Fibroblast of pulmonary artery (primary cell): ENCODE data around the gene RNF152.

Experiments used
- DNase-seq: peaks from one replicate; pipeline ENCODE4 v3.0.0-alpha.2; 2010; ENCODE audit warnings: low read depth
- H3K4me3 ChIP-seq: replicated peaks from 2 replicates; pipeline ENCODE4 v1.5.1; 2011; ENCODE audit warnings: low read depth, mild to moderate bottlenecking, control low read depth, low read length, moderate library complexity
- TF ChIP-seq, protein P1 (sequence below): IDR thresholded peaks from 2 replicates; pipeline ENCODE4 v1.5.1; 2011; ENCODE audit warnings: mild to moderate bottlenecking, control low read depth, low read length, inconsistent platforms; ENCODE audit errors: missing control alignments

RNF152 gene

GRCh38 chr18:61889541-61889940 is 3.3 kb downstream of the RNF152 start:
- H3K4me3 ChIP-seq: no peak overlapping the region
- TF ChIP-seq, protein P1, sequence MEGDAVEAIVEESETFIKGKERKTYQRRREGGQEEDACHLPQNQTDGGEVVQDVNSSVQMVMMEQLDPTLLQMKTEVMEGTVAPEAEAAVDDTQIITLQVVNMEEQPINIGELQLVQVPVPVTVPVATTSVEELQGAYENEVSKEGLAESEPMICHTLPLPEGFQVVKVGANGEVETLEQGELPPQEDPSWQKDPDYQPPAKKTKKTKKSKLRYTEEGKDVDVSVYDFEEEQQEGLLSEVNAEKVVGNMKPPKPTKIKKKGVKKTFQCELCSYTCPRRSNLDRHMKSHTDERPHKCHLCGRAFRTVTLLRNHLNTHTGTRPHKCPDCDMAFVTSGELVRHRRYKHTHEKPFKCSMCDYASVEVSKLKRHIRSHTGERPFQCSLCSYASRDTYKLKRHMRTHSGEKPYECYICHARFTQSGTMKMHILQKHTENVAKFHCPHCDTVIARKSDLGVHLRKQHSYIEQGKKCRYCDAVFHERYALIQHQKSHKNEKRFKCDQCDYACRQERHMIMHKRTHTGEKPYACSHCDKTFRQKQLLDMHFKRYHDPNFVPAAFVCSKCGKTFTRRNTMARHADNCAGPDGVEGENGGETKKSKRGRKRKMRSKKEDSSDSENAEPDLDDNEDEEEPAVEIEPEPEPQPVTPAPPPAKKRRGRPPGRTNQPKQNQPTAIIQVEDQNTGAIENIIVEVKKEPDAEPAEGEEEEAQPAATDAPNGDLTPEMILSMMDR: no peak
- no peak for DNase-seq

DNA sequence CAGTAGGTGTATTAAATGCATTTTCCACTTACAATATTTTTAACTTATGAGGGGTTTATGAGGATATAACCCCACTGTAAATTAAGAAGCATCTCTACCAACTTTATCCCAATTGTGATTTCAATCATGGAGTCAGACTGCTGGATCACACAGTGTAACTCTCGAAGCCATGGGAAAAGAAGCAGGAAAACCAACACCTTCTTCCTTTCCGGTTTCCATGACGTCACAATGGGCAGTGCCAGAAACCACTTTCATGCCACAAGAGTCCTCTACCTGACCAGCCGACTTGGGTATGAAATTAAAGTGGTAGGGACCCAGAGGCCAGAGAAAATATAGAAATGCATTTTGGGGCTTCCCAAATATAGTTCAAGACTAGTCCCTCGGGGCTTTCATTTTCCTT is 4.2 kb downstream of the RNF152 start:
- no peak overlapping the region for H3K4me3 ChIP-seq
- TF ChIP-seq, protein P1: no peak
- no peak for DNase-seq

DNA sequence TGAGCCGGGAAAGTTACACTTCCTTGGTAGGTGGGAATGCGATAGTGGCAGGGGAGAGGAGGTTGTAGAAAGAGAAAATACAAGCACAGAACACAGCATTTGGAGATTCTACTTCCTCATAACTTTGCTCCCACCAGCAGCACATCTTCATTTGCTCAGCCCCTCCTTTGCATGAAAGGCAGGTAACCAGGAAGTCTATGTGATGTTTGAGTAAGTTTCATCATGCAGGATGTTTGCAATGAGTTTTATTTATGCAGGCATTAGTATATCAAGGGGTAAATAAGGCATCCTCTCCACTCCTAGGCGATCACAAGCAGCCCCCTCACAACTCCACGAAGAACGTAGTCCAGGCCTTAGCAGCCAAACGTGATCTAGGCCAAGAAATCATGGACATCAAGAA is 5.0 kb downstream of the RNF152 start:
- no peak for DNase-seq
- H3K4me3 ChIP-seq: no peak overlapping the region

DNA sequence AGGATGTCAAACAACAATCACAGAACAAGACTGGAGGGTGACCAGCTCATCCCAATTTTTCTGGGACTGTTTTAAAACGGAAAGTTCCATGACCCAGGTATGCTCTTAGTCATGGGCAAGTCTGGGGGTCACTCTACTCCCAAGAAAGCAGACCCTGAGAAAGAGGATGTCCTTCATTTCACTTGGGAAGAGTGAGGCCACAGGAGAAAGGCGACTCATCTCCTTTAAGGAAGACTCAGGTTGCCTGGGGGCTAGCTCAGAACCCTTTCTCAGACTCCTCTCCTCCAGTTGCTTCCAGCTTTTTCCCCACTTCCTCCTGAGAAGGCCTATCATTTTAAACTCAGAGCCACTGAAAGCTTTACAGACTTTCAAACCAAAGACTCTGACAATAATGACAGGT is 9.3 kb downstream of the RNF152 start:
- no peak for DNase-seq
- no peak overlapping the region for H3K4me3 ChIP-seq
- TF ChIP-seq, protein P1: no peak

More for the DNA sequence above, 5.0 kb downstream of the RNF152 start:
- TF ChIP-seq, protein P1: no peak

DNA sequence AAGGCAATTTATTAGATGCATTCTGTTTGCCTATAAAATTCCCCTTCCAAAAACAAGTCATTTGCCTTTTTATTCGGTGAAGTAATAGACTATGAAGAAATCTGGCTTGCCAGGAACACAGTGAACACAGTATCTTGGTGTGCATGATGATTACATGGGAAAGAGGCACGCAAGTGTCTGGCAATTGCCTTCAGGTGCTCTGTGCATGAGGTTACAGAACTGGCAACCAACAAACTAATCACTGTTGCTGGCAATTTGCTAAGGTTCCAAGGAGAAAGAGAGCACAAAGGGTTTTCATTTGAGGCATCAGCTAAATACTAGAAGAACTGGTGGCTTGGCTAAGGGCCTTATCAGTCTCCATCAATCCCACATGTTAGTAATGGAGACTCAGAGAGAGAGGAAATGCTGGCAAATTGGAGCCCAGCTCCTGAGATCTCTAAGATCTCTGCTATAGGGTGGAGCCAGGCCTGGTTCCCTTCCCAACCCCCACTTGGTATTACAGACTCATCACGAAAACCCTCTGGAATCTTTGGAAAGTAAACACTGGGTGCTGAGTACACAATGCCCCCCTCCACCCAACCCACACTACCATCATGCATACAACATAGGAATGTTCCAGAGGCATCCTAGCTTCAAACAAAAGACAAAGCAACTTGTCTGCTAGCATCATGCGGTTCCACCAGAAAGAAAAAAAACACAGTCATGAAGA is 10.4 kb downstream of the RNF152 start:
- TF ChIP-seq, protein P1: no peak
- DNase-seq: no peak
- no peak overlapping the region for H3K4me3 ChIP-seq

DNA sequence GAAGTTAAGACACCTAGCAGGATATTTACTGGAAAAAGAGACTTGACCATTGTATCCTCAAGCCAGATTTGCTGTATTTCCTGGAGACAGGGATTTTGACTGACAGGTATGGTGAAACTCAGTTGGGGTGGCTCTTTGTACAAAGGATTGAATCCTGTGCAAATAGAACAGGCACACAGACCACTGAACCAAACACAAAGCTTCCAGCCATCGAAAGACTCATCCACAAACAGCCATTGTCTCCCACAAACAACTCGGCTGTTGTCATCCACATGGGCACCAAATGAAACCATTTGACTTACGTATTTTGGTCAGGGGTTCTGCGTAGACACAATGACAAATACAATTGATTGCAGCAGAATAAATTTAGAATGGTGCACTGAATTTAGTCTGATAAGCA is 15.9 kb downstream of the RNF152 start:
- no peak for DNase-seq
- TF ChIP-seq, protein P1: no peak
- no peak overlapping the region for H3K4me3 ChIP-seq

DNA sequence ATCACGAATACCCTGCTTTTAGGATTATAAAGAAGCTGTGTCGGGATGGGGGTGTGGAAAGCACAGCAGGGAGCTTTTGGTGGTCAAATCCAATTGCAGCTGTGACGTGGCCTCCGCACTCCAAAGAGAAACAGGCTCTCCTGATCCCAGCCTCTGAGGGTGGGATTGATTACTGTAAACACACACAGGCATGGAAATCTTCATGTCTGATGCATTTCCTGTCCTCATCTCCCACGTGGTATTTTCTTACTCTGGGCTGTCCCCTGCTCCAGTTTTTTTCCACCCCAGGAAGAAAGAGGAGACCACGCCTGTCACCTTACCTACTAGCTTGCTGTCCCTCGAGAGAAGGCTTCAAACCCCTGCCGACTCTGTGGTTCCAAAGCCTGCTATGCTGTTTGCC is 22.7 kb downstream of the RNF152 start:
- DNase-seq: peak; percentile 17
- TF ChIP-seq, protein P1: no peak
- H3K4me3 ChIP-seq: no peak overlapping the region
